ENCODE measurements around the gene STK25.

- TF ChIP-seq, protein P1, sequence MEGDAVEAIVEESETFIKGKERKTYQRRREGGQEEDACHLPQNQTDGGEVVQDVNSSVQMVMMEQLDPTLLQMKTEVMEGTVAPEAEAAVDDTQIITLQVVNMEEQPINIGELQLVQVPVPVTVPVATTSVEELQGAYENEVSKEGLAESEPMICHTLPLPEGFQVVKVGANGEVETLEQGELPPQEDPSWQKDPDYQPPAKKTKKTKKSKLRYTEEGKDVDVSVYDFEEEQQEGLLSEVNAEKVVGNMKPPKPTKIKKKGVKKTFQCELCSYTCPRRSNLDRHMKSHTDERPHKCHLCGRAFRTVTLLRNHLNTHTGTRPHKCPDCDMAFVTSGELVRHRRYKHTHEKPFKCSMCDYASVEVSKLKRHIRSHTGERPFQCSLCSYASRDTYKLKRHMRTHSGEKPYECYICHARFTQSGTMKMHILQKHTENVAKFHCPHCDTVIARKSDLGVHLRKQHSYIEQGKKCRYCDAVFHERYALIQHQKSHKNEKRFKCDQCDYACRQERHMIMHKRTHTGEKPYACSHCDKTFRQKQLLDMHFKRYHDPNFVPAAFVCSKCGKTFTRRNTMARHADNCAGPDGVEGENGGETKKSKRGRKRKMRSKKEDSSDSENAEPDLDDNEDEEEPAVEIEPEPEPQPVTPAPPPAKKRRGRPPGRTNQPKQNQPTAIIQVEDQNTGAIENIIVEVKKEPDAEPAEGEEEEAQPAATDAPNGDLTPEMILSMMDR (IDR thresholded peaks at IDR 0.05): no peak
- TF ChIP-seq EP300 (IDR thresholded peaks at IDR 0.05): no peak
Measured at GRCh38 chr2:241535871-241536655, 27.7 kb upstream of the STK25 start.

All from ovary (tissue), 3 donors.